HG03378 (cell line): ENCODE measurements around the gene ST6GALNAC3.
A peak's percentile ranks its signal among the peaks of the same experiment; 100 is the strongest.

ENCODE experiments used
- ATAC-seq: cut with Tn5 transposase; IDR thresholded peaks from one replicate; pipeline ENCODE4 v1.9.1; 2021; ENCODE audit warnings: mild to moderate bottlenecking, moderate library complexity; ENCODE audit not compliant: unreplicated experiment

Gene ST6GALNAC3

GRCh38 chr1:76408303-76408702, 333.8 kb downstream of the ST6GALNAC3 start:
- ATAC-seq, result no peak

GRCh38 chr1:76410499-76410898, 336.0 kb downstream of the ST6GALNAC3 start:
- ATAC-seq, result no peak

- ATAC-seq, result no peak
These were observed 344.0 kb downstream of the ST6GALNAC3 start for GRCh38 chr1:76418531-76418930.

- ATAC-seq, result no peak
These were observed 345.1 kb downstream of the ST6GALNAC3 start for GRCh38 chr1:76419603-76420002.

- ATAC-seq, result peak; percentile 78
These were observed 350.9 kb downstream of the ST6GALNAC3 start for GRCh38 chr1:76425201-76426145.

- no peak for ATAC-seq
These were observed 352.1 kb downstream of the ST6GALNAC3 start for GRCh38 chr1:76426606-76427005.

GRCh38 chr1:76428028-76428427, 353.5 kb downstream of the ST6GALNAC3 start:
- no peak for ATAC-seq

- no peak for ATAC-seq
These were observed 356.0 kb downstream of the ST6GALNAC3 start for GRCh38 chr1:76430531-76430930.

- ATAC-seq, result no peak
These were observed 359.0 kb downstream of the ST6GALNAC3 start for GRCh38 chr1:76433526-76433925.

GRCh38 chr1:76443217-76443616, 368.7 kb downstream of the ST6GALNAC3 start:
- ATAC-seq, result no peak

- no peak for ATAC-seq
These were observed 370.2 kb downstream of the ST6GALNAC3 start for GRCh38 chr1:76444773-76445172.

GRCh38 chr1:76450229-76450628, 375.7 kb downstream of the ST6GALNAC3 start:
- ATAC-seq, result no peak

- no peak for ATAC-seq
These were observed 388.7 kb downstream of the ST6GALNAC3 start for GRCh38 chr1:76463278-76463677.

GRCh38 chr1:76463849-76464248, 389.3 kb downstream of the ST6GALNAC3 start:
- no peak for ATAC-seq

GRCh38 chr1:76465030-76465429, 390.5 kb downstream of the ST6GALNAC3 start:
- ATAC-seq, result no peak

- no peak for ATAC-seq
These were observed 395.6 kb downstream of the ST6GALNAC3 start for GRCh38 chr1:76470166-76470565.

- ATAC-seq, result no peak
These were observed 397.0 kb downstream of the ST6GALNAC3 start for GRCh38 chr1:76471536-76471935.

- ATAC-seq, result no peak
These were observed 399.0 kb downstream of the ST6GALNAC3 start for GRCh38 chr1:76473591-76473990.

- no peak for ATAC-seq
These were observed 400.4 kb downstream of the ST6GALNAC3 start for GRCh38 chr1:76474922-76475321.

- no peak for ATAC-seq
These were observed 402.6 kb downstream of the ST6GALNAC3 start for GRCh38 chr1:76477156-76477555.

- ATAC-seq, result no peak
These were observed 406.3 kb downstream of the ST6GALNAC3 start for GRCh38 chr1:76480827-76481226.

- ATAC-seq, result no peak
These were observed 407.1 kb downstream of the ST6GALNAC3 start for GRCh38 chr1:76481672-76482071.

GRCh38 chr1:76482272-76482671, 407.7 kb downstream of the ST6GALNAC3 start:
- ATAC-seq, result no peak
